ENCODE data around the gene POC1A.

The POC1A gene

GRCh38 chr3:52090131-52090932 is 63.9 kb downstream of the POC1A start:
- CTCF ChIA-PET, result interaction anchor here (1.0 kb wide), 1 partner anchor 10 kb away, joined by 3 read pairs; no protein-coding TSS in a partner anchor
- peak; percentile 67 for TF ChIP-seq ZIC2 (tag by site-specific recombination; IDR thresholded peaks at IDR 0.05)
- TF ChIP-seq ZNF600 (tag by site-specific recombination; IDR thresholded peaks at IDR 0.05), result no peak
- no peak for TF ChIP-seq FEZF1 (tag by site-specific recombination; IDR thresholded peaks at IDR 0.05)
- peak; percentile 41; the same call in 1 of the 2 replicates for TF ChIP-seq ZNF629 (tag by site-specific recombination; IDR thresholded peaks at IDR 0.05)
- TF ChIP-seq SCRT2 (tag by site-specific recombination; IDR thresholded peaks at IDR 0.05), result peak; percentile 49; the same call in 1 of the 2 replicates
- no peak overlapping the region for H3K27ac ChIP-seq (ENCODE audit: extremely low read depth, low read depth, low read length)
- H3K4me3 ChIP-seq (ENCODE audit: low read depth, low read length), result no peak overlapping the region
- H3K36me3 ChIP-seq (ENCODE audit: control insufficient read depth in 2 of 2, insufficient read depth in 1 of 2, low read length in 2 of 2), result peaks cover 0 to 42% of the 10 kb centered on the region in 2 experiments; a peak in 1 of 3 replicates
- H3K4me1 ChIP-seq (ENCODE audit: control insufficient read depth, insufficient read depth, low read length), result no peaks in the 10 kb centered on the region
- no peaks in the 10 kb centered on the region for H3K9me3 ChIP-seq (ENCODE audit: control insufficient read depth, insufficient read depth, low read depth, low read length)
- POLR2A ChIA-PET, result no interaction called here

GRCh38 chr3:52089691-52090090 is 64.5 kb downstream of the POC1A start:
- POLR2A ChIA-PET, result no interaction called here
- CTCF ChIA-PET, result interaction anchor here (0.7 kb wide), 2 partner anchors 38 to 509 kb away, joined by 3 to 4 read pairs; no protein-coding TSS in a partner anchor
- Histone ChIP-seq H3K9me3 (ENCODE audit: control insufficient read depth, insufficient read depth, low read depth, low read length) (no peaks in the 10 kb centered on the region), H3K27ac (ENCODE audit: extremely low read depth, low read depth, low read length) (no peak overlapping the region), H3K4me1 (ENCODE audit: control insufficient read depth, insufficient read depth, low read length) (no peaks in the 10 kb centered on the region), H3K4me3 (ENCODE audit: low read depth, low read length) (no peak overlapping the region), H3K36me3 (ENCODE audit: control insufficient read depth in 2 of 2, insufficient read depth in 1 of 2, low read length in 2 of 2) (peaks cover 0 to 36% of the 10 kb centered on the region in 2 experiments; a peak in 1 of 3 replicates)
- TF ChIP-seq SP7 (tag by site-specific recombination; IDR thresholded peaks at IDR 0.05), result no peak
- TF ChIP-seq ZNF26 (tag by site-specific recombination; IDR thresholded peaks at IDR 0.05), result no peak
- TF ChIP-seq PRDM10 (tag by site-specific recombination; IDR thresholded peaks at IDR 0.05), result peak; percentile 84

- Histone ChIP-seq H3K9me3 (ENCODE audit: control insufficient read depth, insufficient read depth, low read depth, low read length) (no peaks in the 10 kb centered on the region), H3K27ac (ENCODE audit: extremely low read depth, low read depth, low read length) (no peak overlapping the region), H3K4me1 (ENCODE audit: control insufficient read depth, insufficient read depth, low read length) (no peaks in the 10 kb centered on the region), H3K4me3 (ENCODE audit: low read depth, low read length) (no peak overlapping the region), H3K36me3 (ENCODE audit: control insufficient read depth in 2 of 2, insufficient read depth in 1 of 2, low read length in 2 of 2) (peaks cover 0 to 26% of the 10 kb centered on the region in 2 experiments; a peak in 1 of 3 replicates)
- CTCF ChIA-PET, result no interaction called here
- POLR2A ChIA-PET, result no interaction called here
- TF ChIP-seq ZNF585B (tag by site-specific recombination; IDR thresholded peaks at IDR 0.05) (no peak), ZNF544 (tag by site-specific recombination; IDR thresholded peaks at IDR 0.05) (no peak), ZNF433 (tag by site-specific recombination; IDR thresholded peaks at IDR 0.05; ENCODE audit: low read depth) (no peak), KLF10 (tag by site-specific recombination; IDR thresholded peaks at IDR 0.05) (no peak), ZNF398 (tag by site-specific recombination; IDR thresholded peaks at IDR 0.05) (no peak), ZNF658 (tag by site-specific recombination; IDR thresholded peaks at IDR 0.05) (no peak), ZFP37 (tag by site-specific recombination; IDR thresholded peaks at IDR 0.05) (no peak), ZNF843 (tag by site-specific recombination; IDR thresholded peaks at IDR 0.05) (no peak)
Measured at GRCh38 chr3:52088445-52089367, 65.5 kb downstream of the POC1A start.

Data from HEK293 (cell line).